ENCODE measurements around the gene APMAP.
"Not testable (repeated sequence)": the region's sequence is repeated elsewhere in the genome, so short reads cannot be mapped to it uniquely, and the experiment has no call there.

APMAP gene

GRCh38 chr20:24943196-24943595, 49.4 kb downstream of the APMAP start:
- intact Hi-C loops (cut with DNase I), result no loop called here
- DNase-seq, result no peak

GRCh38 chr20:24942679-24943078, 49.9 kb downstream of the APMAP start:
- no peak for DNase-seq
- intact Hi-C loops (cut with DNase I), result no loop called here

DNA sequence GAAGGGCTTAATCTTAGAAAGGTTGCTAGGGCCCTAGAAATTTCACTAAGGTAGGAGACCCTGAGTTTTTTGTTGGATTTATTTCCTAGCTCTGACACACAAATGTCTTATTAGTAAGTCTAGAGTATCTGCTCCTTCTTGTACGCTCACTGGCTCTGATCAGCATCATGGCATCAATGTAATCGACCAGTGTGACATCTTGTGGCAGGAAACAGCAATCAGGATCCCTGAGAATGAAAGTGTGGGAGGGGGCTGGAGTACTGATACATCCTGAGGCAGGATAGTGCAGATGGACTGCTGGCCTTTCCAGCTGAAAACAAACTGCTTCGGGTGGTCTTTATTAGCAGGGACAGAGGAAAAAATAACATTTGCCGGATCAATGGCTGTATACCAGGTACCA, 53.5 kb downstream of the APMAP start:
- DNase-seq, result no peak

GRCh38 chr20:24938498-24938897, 54.1 kb downstream of the APMAP start:
- no peak for DNase-seq

More for the DNA sequence above, 53.5 kb downstream of the APMAP start:
- intact Hi-C loops (cut with DNase I), result no loop called here

GRCh38 chr20:24937579-24937978, 55.0 kb downstream of the APMAP start:
- intact Hi-C loops (cut with DNase I), result no loop called here
- no peak for DNase-seq

More at GRCh38 chr20:24938498-24938897, 54.1 kb downstream of the APMAP start:
- intact Hi-C loops (cut with DNase I), result no loop called here

DNA sequence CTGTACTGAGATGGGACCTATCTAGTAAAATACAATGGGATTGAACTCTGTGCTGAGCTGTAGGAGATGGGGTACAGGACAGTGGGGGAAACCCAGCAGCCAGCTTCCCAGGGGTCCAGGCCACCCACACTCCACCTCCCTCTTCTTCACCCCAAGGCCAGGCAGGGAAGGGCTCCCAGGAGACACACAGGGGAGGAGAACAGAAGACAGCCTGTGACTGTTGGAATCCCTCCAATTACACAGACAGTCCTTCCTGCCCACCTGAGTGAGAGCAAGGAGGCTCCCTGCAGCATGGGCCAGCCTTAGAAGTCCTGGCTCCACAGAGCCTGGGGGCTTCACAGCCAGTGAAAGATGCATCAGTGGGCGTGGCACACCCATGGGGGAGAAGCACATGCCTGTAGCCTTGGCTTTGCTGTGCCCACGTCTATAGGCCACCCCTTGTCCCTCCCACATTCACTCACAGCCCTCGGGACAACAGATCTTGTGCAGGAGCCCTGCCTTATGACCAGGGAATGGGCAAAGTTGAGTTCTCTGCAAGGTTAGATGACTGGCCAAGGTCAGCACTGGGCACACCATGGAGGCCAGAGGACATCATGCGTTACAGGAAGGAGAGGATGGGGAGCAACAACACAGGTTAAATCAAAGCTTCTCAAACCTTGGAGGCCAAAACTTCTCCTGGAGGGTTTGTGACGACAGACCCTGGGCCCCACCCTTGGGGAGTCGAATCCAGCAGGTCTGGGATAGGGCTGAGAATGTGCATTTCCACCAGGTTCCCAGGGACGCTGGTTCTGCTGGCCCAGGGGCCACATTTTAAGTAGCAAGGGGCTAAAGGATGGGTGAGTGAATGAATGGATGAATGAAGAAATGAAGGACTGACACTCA, 55.8 kb downstream of the APMAP start:
- intact Hi-C loops (cut with DNase I), result no loop called here
- peak in 2 of 10 donors; percentile 33 to 76 for DNase-seq

DNA sequence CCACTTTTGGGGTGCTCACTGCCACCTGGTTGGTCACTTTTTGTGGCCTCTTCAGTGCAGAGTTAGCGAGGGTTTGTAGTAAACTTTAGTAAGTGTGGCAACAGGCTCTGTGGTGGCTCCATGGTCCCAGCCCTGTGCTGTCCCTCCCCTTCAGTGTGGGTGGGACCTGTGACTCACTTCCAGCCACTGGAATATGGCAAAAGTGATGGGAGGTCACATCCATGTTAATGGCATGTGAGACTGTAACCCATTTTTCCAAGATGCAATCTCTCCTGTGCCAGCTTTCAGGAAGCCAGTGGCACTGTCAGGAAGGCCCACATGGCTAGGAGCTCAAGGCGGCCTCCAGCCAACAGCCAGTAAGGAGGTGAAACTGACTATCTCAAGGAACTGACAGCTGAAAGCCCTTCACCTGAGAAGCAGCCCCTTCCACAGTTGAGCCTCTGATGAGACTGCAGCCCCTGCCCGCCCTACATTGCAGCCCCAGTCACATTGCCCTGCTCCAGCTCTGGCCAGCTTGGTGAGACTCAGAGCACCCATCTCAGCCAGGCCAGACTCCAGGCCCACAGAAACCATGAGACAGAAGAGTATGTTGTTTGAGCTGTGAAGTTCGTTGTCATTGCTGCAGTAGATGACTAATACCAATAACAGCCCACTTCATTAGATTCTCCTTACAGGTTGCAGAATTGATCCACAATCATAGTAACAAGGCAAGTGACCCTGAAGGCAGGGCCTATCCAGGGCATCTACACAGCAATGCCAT, 56.6 kb downstream of the APMAP start:
- peak in 1 of 10 donors; percentile 35 for DNase-seq
- intact Hi-C loops (cut with DNase I), result no loop called here

DNA sequence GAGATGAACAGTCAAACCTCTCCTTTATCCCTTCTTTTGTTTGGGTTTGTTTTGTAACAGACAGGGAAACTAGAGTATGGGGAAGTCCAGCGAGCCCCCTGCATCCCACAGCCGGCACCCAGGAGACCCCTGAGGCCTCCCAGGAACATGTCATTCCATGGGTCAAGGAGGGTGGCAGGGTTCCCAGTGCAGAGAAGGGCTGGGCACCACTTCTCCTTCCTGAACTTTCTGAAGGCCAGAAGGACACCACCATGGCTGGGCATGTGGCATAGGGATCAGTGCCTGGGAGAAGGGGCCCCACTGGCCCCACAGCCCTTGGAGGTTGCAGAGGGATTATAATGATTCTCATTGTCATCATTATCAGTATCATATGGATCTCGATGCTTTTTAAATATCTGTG, 57.4 kb downstream of the APMAP start:
- no peak for DNase-seq
- intact Hi-C loops (cut with DNase I), result no loop called here

- DNase-seq, result no peak
- intact Hi-C loops (cut with DNase I), result no loop called here
These were observed 57.8 kb downstream of the APMAP start for GRCh38 chr20:24934716-24935115.

DNA sequence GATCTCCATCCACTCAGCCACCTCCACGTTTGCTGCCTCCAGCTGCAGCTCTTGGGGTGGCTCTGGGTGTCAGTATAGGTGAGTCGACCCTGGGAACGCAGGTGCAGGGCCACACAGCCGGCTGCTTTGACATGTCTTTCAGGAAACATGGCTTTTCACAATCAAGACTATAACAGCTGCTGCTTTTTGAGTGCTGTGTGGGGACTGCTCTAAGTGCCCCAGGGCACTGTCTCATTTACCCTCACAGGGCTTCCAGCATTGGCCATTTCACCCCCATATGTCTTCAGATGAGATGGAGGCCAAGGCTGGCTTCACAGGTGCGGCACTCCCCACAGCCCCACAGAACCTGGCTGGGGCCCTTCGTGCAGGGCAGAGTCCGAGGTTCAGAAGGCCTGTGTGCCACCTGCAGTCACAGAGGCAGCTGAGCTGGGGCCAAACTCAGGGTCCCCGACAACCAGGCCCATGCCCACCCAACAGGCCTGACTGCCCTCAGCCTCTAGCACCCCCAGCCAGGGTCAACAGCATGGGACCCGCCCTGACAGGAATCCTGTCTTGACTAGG, 58.4 kb downstream of the APMAP start:
- intact Hi-C loops (cut with DNase I), result no loop called here
- DNase-seq, result peak in 1 of 10 donors; percentile 62

DNA sequence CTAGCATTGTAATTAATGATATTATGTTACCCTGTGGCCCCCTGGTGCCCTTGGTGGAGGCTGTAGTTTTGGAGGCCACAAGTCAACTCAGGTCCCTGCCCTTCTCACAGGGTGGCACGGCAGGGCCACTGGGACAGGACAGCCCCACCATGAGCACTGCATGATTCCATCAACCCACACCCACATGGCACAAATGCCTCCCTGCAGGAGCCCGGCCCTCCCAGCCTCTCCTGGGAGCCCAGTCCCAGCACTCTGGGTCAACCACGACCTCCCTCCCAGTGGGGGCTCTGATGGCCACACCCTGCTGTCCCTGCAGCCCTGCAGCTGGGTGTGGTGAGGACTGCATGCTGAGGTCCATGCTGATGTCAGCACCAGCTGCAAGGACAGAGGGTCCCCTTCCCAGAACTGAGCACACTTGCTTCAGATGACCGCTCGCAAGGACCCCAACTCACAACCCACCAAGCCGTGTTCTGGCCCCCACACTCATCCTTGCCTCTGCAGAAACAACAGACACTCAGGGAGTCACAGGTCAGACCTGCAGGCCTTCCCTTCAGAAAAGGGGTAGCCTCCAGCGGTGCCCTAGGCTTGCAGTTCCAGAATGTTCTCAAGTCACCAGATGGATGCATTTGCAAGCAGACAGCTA, 59.2 kb downstream of the APMAP start:
- intact Hi-C loops (cut with DNase I), result no loop called here
- peak in 1 of 10 donors; percentile 32 for DNase-seq

GRCh38 chr20:24931893-24932292, 60.7 kb downstream of the APMAP start:
- intact Hi-C loops (cut with DNase I); DNase-seq: not testable (repeated sequence)

- not testable (repeated sequence) for DNase-seq
These were observed 61.5 kb downstream of the APMAP start for GRCh38 chr20:24930724-24931688.

DNA sequence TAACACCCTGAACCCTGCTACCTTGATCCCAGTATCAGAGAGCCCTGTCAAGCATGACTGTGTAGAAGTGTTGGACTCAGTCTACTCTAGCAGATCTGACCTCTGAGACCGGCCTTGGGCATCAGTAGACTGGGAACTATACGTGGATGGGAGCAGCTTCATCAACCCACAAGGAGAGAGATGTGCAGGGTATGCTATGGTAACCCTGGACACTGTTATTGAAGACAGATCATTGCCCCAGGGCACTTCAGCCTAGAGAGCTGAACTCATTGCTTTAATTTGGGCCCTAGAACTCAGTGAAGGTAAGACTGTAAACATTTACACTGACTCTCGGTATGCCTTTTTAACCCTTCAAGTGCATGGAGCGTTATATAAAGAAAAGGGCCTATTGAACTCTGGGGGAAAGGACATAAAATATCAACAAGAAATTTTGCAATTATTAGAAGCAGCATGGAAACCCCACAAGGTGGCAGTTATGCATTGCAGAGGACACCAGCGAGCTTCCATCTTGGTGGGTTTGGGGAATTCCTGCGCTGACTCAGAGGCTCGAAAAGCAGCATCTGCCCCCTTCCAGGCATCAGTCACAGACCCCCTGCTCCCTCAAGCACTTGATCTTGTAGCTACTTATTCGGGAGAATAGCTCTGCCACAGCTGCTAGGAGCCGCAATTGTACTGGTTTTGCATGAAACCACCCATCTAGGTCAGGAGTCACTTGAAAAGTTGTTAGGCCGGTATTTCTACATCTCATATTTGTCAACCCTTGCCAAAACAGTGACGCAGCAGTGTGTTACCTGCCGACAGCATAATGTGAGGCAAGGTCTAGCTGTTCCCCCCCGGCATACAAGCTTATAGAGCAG, 62.5 kb downstream of the APMAP start:
- DNase-seq; intact Hi-C loops (cut with DNase I): not testable (repeated sequence)

More at GRCh38 chr20:24930724-24931688, 61.5 kb downstream of the APMAP start:
- intact Hi-C loops (cut with DNase I), result not testable (repeated sequence)

- intact Hi-C loops (cut with DNase I); DNase-seq: not testable (repeated sequence)
These were observed 63.3 kb downstream of the APMAP start for GRCh38 chr20:24929259-24929658.

- DNase-seq; intact Hi-C loops (cut with DNase I): not testable (repeated sequence)
These were observed 71.8 kb downstream of the APMAP start for GRCh38 chr20:24920706-24921105.

DNA sequence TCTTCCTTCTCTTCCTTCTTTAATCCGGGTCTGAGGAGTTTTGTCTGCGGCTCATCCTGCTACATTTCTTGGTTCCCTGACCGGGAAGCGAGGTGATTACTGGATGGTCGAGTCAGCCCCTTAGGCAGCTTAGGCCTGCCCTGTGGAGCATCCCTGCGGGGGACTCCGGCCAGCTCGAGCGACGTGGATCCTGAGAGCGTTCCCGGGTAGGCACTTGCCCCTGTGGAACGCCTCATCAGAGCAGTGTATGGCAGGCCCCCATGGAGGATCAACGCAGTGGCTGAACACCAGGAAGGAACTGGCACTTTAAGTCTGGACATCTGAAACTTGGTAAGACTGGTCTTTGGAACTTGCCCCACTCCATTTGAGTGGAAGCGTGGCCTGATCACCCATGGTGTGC, 72.9 kb downstream of the APMAP start:
- peak in 1 of 10 donors; percentile 41 for DNase-seq
- intact Hi-C loops (cut with DNase I), result loop anchor here (2.0 to 5.0 kb wide), 2 partner anchors 617 to 759 kb away; no protein-coding TSS in a partner anchor
